Measurements from ENCODE around the gene SERAC1.

DNA sequence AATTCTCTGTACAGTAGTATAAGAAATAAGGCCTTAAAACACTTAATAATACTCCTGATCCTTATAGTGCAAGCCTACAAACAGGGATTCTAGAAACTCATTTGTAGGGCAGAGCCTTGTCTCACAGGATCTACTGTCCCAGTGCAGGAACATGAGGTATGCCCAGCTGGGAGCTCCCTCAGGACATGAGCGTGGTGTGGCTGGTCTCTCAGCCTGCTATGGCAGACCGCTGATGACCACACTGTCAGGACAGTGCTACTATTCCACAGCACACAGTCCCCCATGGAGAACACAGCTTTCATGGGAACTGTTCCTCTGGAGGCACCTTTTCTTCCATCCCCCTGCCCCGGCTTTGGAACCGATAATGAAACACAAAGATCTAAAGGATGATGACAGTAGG, 53.0 kb downstream of the SERAC1 start:
- no peak for TF ChIP-seq POLR2A (IDR thresholded peaks at IDR 0.05; ENCODE audit: low read depth, low read length)
- TF ChIP-seq, protein P1, sequence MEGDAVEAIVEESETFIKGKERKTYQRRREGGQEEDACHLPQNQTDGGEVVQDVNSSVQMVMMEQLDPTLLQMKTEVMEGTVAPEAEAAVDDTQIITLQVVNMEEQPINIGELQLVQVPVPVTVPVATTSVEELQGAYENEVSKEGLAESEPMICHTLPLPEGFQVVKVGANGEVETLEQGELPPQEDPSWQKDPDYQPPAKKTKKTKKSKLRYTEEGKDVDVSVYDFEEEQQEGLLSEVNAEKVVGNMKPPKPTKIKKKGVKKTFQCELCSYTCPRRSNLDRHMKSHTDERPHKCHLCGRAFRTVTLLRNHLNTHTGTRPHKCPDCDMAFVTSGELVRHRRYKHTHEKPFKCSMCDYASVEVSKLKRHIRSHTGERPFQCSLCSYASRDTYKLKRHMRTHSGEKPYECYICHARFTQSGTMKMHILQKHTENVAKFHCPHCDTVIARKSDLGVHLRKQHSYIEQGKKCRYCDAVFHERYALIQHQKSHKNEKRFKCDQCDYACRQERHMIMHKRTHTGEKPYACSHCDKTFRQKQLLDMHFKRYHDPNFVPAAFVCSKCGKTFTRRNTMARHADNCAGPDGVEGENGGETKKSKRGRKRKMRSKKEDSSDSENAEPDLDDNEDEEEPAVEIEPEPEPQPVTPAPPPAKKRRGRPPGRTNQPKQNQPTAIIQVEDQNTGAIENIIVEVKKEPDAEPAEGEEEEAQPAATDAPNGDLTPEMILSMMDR (IDR thresholded peaks at IDR 0.05; ENCODE audit: extremely low read depth in 1 of 2, insufficient read depth in 1 of 2, low read depth in 1 of 2, low read length in 2 of 2): no peak

Measured in endothelial cell of umbilical vein (primary cell).